ENCODE measurements around the gene LUC7L3.
A peak's percentile ranks its signal among the peaks of the same experiment; 100 is the strongest.

LUC7L3 gene

GRCh38 chr17:50683434-50684287 lies 35.7 kb upstream of the LUC7L3 start:
- no peak overlapping the region for H3K4me3 ChIP-seq (ENCODE audit: low read length)
- TF ChIP-seq CTCF (IDR thresholded peaks at IDR 0.05; ENCODE audit: insufficient read depth, low read depth, low read length, missing control alignments) = no peak
- DNase-seq (ENCODE audit: low read depth) = no peak

GRCh38 chr17:50684288-50684611 lies 35.2 kb upstream of the LUC7L3 start:
- no peak for TF ChIP-seq CTCF (IDR thresholded peaks at IDR 0.05; ENCODE audit: insufficient read depth, low read depth, low read length, missing control alignments)
- DNase-seq (ENCODE audit: low read depth) = no peak
- H3K4me3 ChIP-seq (ENCODE audit: low read length) = no peak overlapping the region

DNA sequence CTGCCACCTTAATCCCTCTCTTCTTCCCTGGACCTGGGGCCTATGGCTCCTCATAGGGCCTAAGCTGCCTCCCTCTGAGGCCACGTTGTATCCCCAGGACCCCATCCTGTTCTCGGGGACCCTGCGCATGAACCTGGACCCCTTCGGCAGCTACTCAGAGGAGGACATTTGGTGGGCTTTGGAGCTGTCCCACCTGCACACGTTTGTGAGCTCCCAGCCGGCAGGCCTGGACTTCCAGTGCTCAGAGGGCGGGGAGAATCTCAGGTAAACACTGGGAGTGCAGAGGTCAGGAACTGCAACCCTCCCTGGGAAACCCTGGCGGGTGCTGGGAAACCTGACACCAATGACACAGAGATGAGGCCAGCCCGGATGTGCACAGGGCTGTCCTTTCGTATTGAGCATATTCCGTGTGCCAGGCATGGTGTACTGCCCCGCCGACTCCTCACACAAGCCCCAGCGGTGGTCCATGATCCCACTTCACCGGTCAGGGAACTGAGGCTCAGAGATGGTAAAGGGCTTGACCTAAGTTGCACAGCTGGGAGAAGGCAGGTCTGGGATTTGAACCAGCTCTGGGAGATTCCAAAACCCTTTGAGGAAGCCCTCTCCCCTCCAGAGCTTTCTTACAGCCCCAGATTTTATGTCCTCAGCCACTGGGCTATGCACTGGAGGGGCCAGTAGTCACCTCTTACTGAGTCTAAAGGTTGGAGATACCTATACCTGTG lies 34.6 kb upstream of the LUC7L3 start:
- no peak for TF ChIP-seq CTCF (IDR thresholded peaks at IDR 0.05; ENCODE audit: insufficient read depth, low read depth, low read length, missing control alignments)
- DNase-seq (ENCODE audit: low read depth) = peak; percentile 30
- no peak overlapping the region for H3K4me3 ChIP-seq (ENCODE audit: low read length)

GRCh38 chr17:50685334-50685665 lies 34.1 kb upstream of the LUC7L3 start:
- no peak for DNase-seq (ENCODE audit: low read depth)
- no peak for TF ChIP-seq CTCF (IDR thresholded peaks at IDR 0.05; ENCODE audit: insufficient read depth, low read depth, low read length, missing control alignments)
- no peak overlapping the region for H3K4me3 ChIP-seq (ENCODE audit: low read length)

DNA sequence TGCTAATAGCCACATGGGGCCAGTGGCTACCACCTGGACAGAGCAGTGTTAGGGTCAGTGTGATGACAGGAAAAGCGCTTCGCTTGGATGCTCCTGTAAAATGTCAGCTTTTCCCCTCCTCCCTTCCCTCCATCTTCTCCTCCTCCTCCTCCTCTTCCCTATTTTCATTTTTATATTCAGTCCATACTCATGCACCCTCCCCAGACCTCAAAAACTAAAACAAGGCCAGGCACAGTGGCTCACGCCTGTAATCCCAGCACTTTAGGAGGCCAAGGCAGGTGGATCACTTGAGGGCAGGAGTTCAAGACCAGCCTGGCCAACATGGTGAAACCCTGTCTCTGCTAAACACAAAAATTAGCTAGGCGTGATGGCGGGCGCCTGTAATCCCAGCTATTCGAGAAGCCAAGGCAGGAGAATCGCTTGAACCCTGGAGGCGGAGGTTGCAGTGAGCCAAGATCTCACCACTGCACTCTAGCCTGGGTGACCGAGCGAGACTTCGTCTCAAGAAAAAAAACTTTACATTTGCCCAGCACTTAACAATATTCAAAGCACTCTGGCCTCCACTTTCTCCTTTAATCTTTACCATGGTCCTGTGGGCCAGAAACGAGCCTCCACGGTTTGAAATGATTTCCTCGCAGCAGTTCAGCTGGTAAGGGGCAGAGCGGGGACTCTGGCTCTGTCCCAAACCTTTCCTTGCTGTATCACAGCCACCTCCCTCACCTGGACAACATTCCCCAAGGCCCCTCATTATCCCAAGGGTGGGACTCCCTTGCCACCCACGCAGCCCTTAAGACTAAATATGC lies 33.5 kb upstream of the LUC7L3 start:
- TF ChIP-seq CTCF (IDR thresholded peaks at IDR 0.05; ENCODE audit: insufficient read depth, low read depth, low read length, missing control alignments) = no peak
- no peak overlapping the region for H3K4me3 ChIP-seq (ENCODE audit: low read length)
- DNase-seq (ENCODE audit: low read depth) = no peak

DNA sequence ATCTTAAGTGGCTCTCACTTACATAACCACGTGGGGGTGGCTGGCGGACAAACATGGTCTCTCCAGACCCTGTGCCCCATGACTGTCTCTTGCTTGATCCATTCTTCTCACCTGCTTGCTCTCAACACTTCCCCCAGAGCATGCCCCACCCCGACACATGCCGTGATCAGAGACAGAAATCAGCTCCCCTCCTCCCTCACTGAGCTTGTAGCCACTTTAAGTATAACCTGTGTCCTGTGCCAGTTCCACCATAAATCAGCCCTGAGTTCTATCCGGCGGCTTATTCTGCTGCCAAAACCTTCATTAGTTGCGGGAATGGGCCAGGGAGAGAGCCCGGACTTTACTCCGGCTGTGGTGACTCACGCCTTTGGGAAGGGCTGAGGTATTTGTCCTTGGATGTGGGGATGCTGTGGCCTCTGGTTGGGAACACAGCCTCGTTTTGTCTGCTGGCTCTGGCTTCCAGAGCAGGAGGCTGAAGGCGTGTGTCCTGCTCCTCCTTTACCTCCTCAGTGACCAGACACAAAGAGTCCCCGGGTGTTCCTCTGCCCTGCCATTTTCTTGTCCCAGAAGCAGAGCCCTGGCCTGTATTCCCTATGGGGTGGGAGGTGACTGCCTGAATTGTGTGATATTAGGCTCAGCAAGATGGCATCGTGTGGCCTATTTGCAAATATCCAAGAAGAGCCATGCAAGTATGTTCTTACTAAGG lies 32.8 kb upstream of the LUC7L3 start:
- no peak for TF ChIP-seq CTCF (IDR thresholded peaks at IDR 0.05; ENCODE audit: insufficient read depth, low read depth, low read length, missing control alignments)
- DNase-seq (ENCODE audit: low read depth) = peak; percentile 51
- H3K4me3 ChIP-seq (ENCODE audit: low read length) = no peak overlapping the region

All from epithelial cell of esophagus (primary cell).